Measurements from ENCODE around the gene PCDH7.

GRCh38 chr4:30776451-30776850 is 56.3 kb downstream of the PCDH7 start:
- TF ChIP-seq POLR2A (IDR thresholded peaks at IDR 0.05) (no peak), CTCF (IDR thresholded peaks at IDR 0.05) (no peak), EP300 (IDR thresholded peaks at IDR 0.05) (no peak)

Data from sigmoid colon (tissue), 4 donors.